ENCODE results near the gene ADAMTS17. TPM values are rescaled to one million over a fixed set of nuclear protein-coding genes. Genes with fewer than 3 reads are reported as not detected.

Gene ADAMTS17
- total RNA-seq, 1 experiment from 2014 or later: 4.2 TPM

DNA sequence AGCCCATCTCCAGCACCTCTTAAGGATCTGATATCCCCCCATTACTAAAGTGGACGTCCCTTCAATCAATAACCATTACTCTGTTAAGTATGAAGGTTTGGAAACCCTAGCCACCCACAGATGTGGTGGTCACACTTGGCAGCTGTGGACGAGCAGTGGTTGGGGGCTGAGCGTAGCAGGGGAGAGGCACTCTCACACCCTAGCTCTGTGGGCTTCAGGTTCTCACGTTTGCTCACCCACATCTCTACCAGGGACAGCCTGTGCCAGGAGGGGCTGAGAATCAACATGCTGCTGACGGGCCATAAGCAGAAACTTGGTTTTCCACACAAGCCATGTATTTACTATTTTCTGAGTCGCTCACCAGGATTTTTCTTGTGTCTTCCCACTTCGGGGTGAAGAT lies 287.2 kb downstream of the ADAMTS17 start:
- H3K4me1 ChIP-seq (ENCODE audit: control insufficient read depth in 1 of 2, insufficient read depth in 2 of 2, low read length in 2 of 2): no peaks in the 10 kb centered on the region
- H2AFZ ChIP-seq (ENCODE audit: low read depth, low read length, poor library complexity, severe bottlenecking): no peak overlapping the region
- DNase-seq (ENCODE audit: low read depth, low spot score) (no peak), ATAC-seq (no peak)
- H3K4me3 ChIP-seq (replicated peaks in 1 of 2; ENCODE audit: low read depth in 1 of 2, low read length in 2 of 2): no peak overlapping the region
- no TSS peak for BruUV-seq (replicated peaks)
- no peaks in the 10 kb centered on the region for H3K9me2 ChIP-seq (ENCODE audit: insufficient read depth)
- TF ChIP-seq SP1 (IDR thresholded peaks at IDR 0.05; ENCODE audit: low read depth): no peak
- TF ChIP-seq ELF1 (IDR thresholded peaks at IDR 0.05; ENCODE audit: borderline replicate concordance, low read depth): no peak
- TF ChIP-seq, protein P1, sequence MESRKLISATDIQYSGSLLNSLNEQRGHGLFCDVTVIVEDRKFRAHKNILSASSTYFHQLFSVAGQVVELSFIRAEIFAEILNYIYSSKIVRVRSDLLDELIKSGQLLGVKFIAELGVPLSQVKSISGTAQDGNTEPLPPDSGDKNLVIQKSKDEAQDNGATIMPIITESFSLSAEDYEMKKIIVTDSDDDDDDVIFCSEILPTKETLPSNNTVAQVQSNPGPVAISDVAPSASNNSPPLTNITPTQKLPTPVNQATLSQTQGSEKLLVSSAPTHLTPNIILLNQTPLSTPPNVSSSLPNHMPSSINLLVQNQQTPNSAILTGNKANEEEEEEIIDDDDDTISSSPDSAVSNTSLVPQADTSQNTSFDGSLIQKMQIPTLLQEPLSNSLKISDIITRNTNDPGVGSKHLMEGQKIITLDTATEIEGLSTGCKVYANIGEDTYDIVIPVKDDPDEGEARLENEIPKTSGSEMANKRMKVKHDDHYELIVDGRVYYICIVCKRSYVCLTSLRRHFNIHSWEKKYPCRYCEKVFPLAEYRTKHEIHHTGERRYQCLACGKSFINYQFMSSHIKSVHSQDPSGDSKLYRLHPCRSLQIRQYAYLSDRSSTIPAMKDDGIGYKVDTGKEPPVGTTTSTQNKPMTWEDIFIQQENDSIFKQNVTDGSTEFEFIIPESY (IDR thresholded peaks at IDR 0.05; ENCODE audit: extremely low read depth, insufficient replicate concordance, low read length): no peak
- TF ChIP-seq FOSL1 (IDR thresholded peaks at IDR 0.05; ENCODE audit: low read depth): no peak
- no peak for TF ChIP-seq RAD21 (IDR thresholded peaks at IDR 0.05; ENCODE audit: low read depth)
- TF ChIP-seq, protein P2, sequence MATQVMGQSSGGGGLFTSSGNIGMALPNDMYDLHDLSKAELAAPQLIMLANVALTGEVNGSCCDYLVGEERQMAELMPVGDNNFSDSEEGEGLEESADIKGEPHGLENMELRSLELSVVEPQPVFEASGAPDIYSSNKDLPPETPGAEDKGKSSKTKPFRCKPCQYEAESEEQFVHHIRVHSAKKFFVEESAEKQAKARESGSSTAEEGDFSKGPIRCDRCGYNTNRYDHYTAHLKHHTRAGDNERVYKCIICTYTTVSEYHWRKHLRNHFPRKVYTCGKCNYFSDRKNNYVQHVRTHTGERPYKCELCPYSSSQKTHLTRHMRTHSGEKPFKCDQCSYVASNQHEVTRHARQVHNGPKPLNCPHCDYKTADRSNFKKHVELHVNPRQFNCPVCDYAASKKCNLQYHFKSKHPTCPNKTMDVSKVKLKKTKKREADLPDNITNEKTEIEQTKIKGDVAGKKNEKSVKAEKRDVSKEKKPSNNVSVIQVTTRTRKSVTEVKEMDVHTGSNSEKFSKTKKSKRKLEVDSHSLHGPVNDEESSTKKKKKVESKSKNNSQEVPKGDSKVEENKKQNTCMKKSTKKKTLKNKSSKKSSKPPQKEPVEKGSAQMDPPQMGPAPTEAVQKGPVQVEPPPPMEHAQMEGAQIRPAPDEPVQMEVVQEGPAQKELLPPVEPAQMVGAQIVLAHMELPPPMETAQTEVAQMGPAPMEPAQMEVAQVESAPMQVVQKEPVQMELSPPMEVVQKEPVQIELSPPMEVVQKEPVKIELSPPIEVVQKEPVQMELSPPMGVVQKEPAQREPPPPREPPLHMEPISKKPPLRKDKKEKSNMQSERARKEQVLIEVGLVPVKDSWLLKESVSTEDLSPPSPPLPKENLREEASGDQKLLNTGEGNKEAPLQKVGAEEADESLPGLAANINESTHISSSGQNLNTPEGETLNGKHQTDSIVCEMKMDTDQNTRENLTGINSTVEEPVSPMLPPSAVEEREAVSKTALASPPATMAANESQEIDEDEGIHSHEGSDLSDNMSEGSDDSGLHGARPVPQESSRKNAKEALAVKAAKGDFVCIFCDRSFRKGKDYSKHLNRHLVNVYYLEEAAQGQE (IDR thresholded peaks at IDR 0.05; ENCODE audit: low read depth): no peak
- no peak for TF ChIP-seq EGR1 (IDR thresholded peaks at IDR 0.05; ENCODE audit: low read depth)
- no peak for TF ChIP-seq JUND (IDR thresholded peaks at IDR 0.05)
- TF ChIP-seq CBX3 (IDR thresholded peaks at IDR 0.05; ENCODE audit: low read depth): no peak
- no peak for TF ChIP-seq SIN3A (IDR thresholded peaks at IDR 0.05; ENCODE audit: low read depth)
- TF ChIP-seq TCF7L2 (IDR thresholded peaks at IDR 0.05; ENCODE audit: borderline replicate concordance, extremely low read depth, insufficient read depth, insufficient read length): no peak
- TF ChIP-seq EZH2 (IDR thresholded peaks at IDR 0.05): no peak
- TF ChIP-seq ZNF274 (IDR thresholded peaks at IDR 0.05; ENCODE audit: low read depth, low read length): no peak
- TF ChIP-seq, protein P3, sequence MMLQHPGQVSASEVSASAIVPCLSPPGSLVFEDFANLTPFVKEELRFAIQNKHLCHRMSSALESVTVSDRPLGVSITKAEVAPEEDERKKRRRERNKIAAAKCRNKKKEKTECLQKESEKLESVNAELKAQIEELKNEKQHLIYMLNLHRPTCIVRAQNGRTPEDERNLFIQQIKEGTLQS (IDR thresholded peaks at IDR 0.05): no peak
- no peak overlapping the region for H3K27ac ChIP-seq (ENCODE audit: low read depth, low read length)
- no peaks in the 10 kb centered on the region for H3K36me3 ChIP-seq (ENCODE audit: control insufficient read depth in 1 of 2, insufficient read depth in 2 of 2, low read length in 2 of 2)
- ChIA-PET RAD21 (ENCODE audit: low non-redundant PET in 1 of 2, low total read pairs in 2 of 2, uncharacterized antibody in 2 of 2, unreplicated experiment in 2 of 2) (no interaction called here), POLR2A (no interaction called here), CTCF (no interaction called here)
- no peak overlapping the region for H3K9ac ChIP-seq (ENCODE audit: low read length)
- H3K4me2 ChIP-seq (ENCODE audit: low read length): no peak overlapping the region
- no peaks in the 10 kb centered on the region for H3K9me3 ChIP-seq (ENCODE audit: control insufficient read depth in 1 of 2, insufficient read depth in 1 of 2, low read depth in 1 of 2, low read length in 2 of 2)
- no peaks in the 10 kb centered on the region for H3K27me3 ChIP-seq (ENCODE audit: insufficient read depth, low read length)
- no peaks in the 10 kb centered on the region for H3K79me2 ChIP-seq (ENCODE audit: insufficient read depth, low read length)
- intact Hi-C loops (cut with micrococcal nuclease): no loop called here
- H4K20me1 ChIP-seq (ENCODE audit: insufficient read depth): no peaks in the 10 kb centered on the region

All from HCT116 (cell line).